ENCODE measurements around the gene ITGA5. TPM values are rescaled to one million over a fixed set of nuclear protein-coding genes. Genes with fewer than 3 reads are reported as not detected.

The ITGA5 gene
- polyA plus RNA-seq, 1 donor (not counting 4 experiments of a cell fraction or from before 2014, with no cell fraction given), result 47.9 TPM

- DNase-seq (ENCODE audit: low read depth, low spot score), result no peak
- no peak for FAIRE-seq
These were observed 67.7 kb downstream of the ITGA5 start for GRCh38 chr12:54351341-54351740.

GRCh38 chr12:54350743-54351142, 68.3 kb downstream of the ITGA5 start:
- H3K9me3 ChIP-seq (ENCODE audit: control insufficient read depth, low read depth, low read length), result no peaks in the 10 kb centered on the region
- DNase-seq (ENCODE audit: low read depth, low spot score), result no peak
- no peaks in the 10 kb centered on the region for H4K20me1 ChIP-seq (ENCODE audit: control insufficient read depth, extremely low read depth, insufficient read depth, low read length)
- no peak overlapping the region for H2AFZ ChIP-seq (ENCODE audit: control insufficient read depth, low read length)
- peaks cover 20 to 31% of the 10 kb centered on the region in 2 experiments for H3K36me3 ChIP-seq (ENCODE audit: control insufficient read depth in 2 of 2, extremely low read depth in 1 of 2, insufficient read depth in 2 of 2, low read length in 2 of 2)
- no peak overlapping the region for H3K4me3 ChIP-seq (ENCODE audit: control insufficient read depth in 2 of 3, extremely low read depth in 1 of 3, insufficient read depth in 2 of 3, low read depth in 1 of 3, low read length in 3 of 3)
- H3K27ac ChIP-seq (ENCODE audit: control insufficient read depth, insufficient read depth, low read length), result no peak overlapping the region
- no peaks in the 10 kb centered on the region for H3K27me3 ChIP-seq (ENCODE audit: control insufficient read depth, extremely low read depth, insufficient read depth, low read length)
- no peak for FAIRE-seq
- no peak overlapping the region for H3K9ac ChIP-seq (ENCODE audit: control insufficient read depth, extremely low read depth, insufficient read depth, low read length)
- H3K4me2 ChIP-seq (ENCODE audit: control insufficient read depth, extremely low read depth, insufficient read depth, low read depth, low read length), result no peak overlapping the region
- H3K9me1 ChIP-seq (ENCODE audit: control insufficient read depth, extremely low read depth, insufficient read depth, low read length), result no peaks in the 10 kb centered on the region
- no peaks in the 10 kb centered on the region for H3K4me1 ChIP-seq (ENCODE audit: control insufficient read depth, extremely low read depth, insufficient read depth, low read length)
- dilution Hi-C loops (cut with MboI; ENCODE audit: extremely low pct_ligation_motif_present, low sequenced_read_pairs), result no loop called here
- TF ChIP-seq EZH2 (IDR thresholded peaks at IDR 0.05; ENCODE audit: low read length) (no peak), CTCF (optimal IDR thresholded peaks at IDR 0.05 in 1 of 3, IDR thresholded peaks at IDR 0.05 in 1 of 3, conservative IDR thresholded peaks at IDR 0.05 in 1 of 3; ENCODE audit: extremely low read depth in 1 of 3, insufficient read depth in 2 of 3, low read length in 3 of 3) (no peak)
- no peaks in the 10 kb centered on the region for H3K79me2 ChIP-seq (ENCODE audit: control insufficient read depth, insufficient read depth, low read length)

More at GRCh38 chr12:54351341-54351740, 67.7 kb downstream of the ITGA5 start:
- Histone ChIP-seq H3K9ac (ENCODE audit: control insufficient read depth, extremely low read depth, insufficient read depth, low read length) (no peak overlapping the region), H3K4me2 (ENCODE audit: control insufficient read depth, extremely low read depth, insufficient read depth, low read depth, low read length) (no peak overlapping the region), H2AFZ (ENCODE audit: control insufficient read depth, low read length) (no peak overlapping the region), H3K79me2 (ENCODE audit: control insufficient read depth, insufficient read depth, low read length) (no peaks in the 10 kb centered on the region), H3K9me1 (ENCODE audit: control insufficient read depth, extremely low read depth, insufficient read depth, low read length) (no peaks in the 10 kb centered on the region), H3K4me3 (ENCODE audit: control insufficient read depth in 2 of 3, extremely low read depth in 1 of 3, insufficient read depth in 2 of 3, low read depth in 1 of 3, low read length in 3 of 3) (no peak overlapping the region), H3K27ac (ENCODE audit: control insufficient read depth, insufficient read depth, low read length) (no peak overlapping the region), H3K36me3 (ENCODE audit: control insufficient read depth in 2 of 2, extremely low read depth in 1 of 2, insufficient read depth in 2 of 2, low read length in 2 of 2) (peaks cover 20 to 31% of the 10 kb centered on the region in 2 experiments), H4K20me1 (ENCODE audit: control insufficient read depth, extremely low read depth, insufficient read depth, low read length) (no peaks in the 10 kb centered on the region), H3K4me1 (ENCODE audit: control insufficient read depth, extremely low read depth, insufficient read depth, low read length) (no peaks in the 10 kb centered on the region), H3K9me3 (ENCODE audit: control insufficient read depth, low read depth, low read length) (no peaks in the 10 kb centered on the region), H3K27me3 (ENCODE audit: control insufficient read depth, extremely low read depth, insufficient read depth, low read length) (no peaks in the 10 kb centered on the region)
- dilution Hi-C loops (cut with MboI; ENCODE audit: extremely low pct_ligation_motif_present, low sequenced_read_pairs), result no loop called here
- TF ChIP-seq CTCF (optimal IDR thresholded peaks at IDR 0.05 in 1 of 3, IDR thresholded peaks at IDR 0.05 in 1 of 3, conservative IDR thresholded peaks at IDR 0.05 in 1 of 3; ENCODE audit: extremely low read depth in 1 of 3, insufficient read depth in 2 of 3, low read length in 3 of 3) (no peak), EZH2 (IDR thresholded peaks at IDR 0.05; ENCODE audit: low read length) (no peak)
